ENCODE data around the gene ST6GALNAC4. TPM values are rescaled to one million over a fixed set of nuclear protein-coding genes. Genes with fewer than 3 reads are reported as not detected.
A peak's percentile ranks its signal among the peaks of the same experiment; 100 is the strongest.

Gene ST6GALNAC4
- total and polyA plus RNA-seq, 10 of the 15 experiments (the other 5 are each of a cell fraction or from before 2014, with no cell fraction given), result 4.2 to 63.2 (median 35.2) TPM

DNA sequence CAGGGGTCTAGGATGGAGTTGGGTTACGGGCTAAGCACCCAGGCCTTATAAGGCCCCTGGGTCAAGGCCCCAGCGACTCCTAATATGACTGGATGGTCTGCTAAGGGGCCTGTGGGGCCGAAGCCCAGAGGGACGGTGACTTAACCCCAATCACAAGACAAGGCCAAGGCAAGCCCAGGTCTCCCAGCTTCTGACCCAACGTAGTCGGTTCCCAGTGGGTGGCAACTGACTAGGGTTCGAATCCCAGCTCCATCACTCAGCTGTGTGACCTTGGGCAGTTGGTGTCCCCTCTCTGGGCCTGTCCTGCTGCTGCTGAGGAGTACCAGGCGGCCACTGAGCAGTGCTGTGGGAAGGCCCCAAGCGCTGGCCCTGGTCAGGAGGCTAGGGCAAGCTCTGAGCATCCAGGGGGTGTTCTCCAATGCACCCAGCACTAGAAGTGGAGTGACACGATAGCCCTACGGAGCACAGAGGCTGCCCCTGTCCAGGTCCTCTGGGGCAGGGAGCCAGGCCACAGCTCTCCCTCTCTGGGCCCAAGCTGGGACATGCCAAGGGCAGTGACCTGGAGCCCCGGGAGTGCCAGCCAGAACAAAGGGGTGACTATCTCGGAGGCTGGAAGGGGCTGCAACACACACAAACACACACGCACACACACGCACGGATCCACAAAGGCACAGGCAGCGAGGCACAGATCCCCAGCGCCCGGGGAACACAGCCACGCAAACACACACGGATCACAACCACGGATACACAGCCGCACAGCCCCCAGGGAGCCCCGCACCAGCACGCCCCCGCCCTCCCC is 39.9 kb downstream of the ST6GALNAC4 start:
- no peaks in the 10 kb centered on the region for H4K20me1 ChIP-seq (ENCODE audit: control insufficient read depth, insufficient read depth)
- peak overlapping the region; percentile 13; the same call in 1 of the 2 replicates for H3K4me2 ChIP-seq (ENCODE audit: control insufficient read depth, insufficient read depth)
- no peaks in the 10 kb centered on the region; a peak in 1 of 4 replicates for H3K27me3 ChIP-seq (replicated peaks in 1 of 2; ENCODE audit: control insufficient read depth in 2 of 2, insufficient read depth in 2 of 2, low read length in 1 of 2)
- FAIRE-seq, result no peak
- H3K79me2 ChIP-seq (ENCODE audit: control insufficient read depth, insufficient read depth, low read length), result no peaks in the 10 kb centered on the region
- ChIA-PET CTCF (interaction anchor here (1.9 kb wide), 1 partner anchor 7 kb away, joined by 7 read pairs; no protein-coding TSS in a partner anchor), SMC1A (ENCODE audit: uncharacterized antibody, unreplicated experiment) (no interaction called here), RAD21 (ENCODE audit: unreplicated experiment) (no interaction called here), POLR2A (no interaction called here)
- H3K9ac ChIP-seq (ENCODE audit: control insufficient read depth, insufficient read depth, low read length), result no peak overlapping the region
- no peak overlapping the region; the same call in 1 of the 2 replicates for H3K4me3 ChIP-seq
- TF ChIP-seq ZSCAN29 (IDR thresholded peaks at IDR 0.05), result no peak
- TF ChIP-seq, protein P1, sequence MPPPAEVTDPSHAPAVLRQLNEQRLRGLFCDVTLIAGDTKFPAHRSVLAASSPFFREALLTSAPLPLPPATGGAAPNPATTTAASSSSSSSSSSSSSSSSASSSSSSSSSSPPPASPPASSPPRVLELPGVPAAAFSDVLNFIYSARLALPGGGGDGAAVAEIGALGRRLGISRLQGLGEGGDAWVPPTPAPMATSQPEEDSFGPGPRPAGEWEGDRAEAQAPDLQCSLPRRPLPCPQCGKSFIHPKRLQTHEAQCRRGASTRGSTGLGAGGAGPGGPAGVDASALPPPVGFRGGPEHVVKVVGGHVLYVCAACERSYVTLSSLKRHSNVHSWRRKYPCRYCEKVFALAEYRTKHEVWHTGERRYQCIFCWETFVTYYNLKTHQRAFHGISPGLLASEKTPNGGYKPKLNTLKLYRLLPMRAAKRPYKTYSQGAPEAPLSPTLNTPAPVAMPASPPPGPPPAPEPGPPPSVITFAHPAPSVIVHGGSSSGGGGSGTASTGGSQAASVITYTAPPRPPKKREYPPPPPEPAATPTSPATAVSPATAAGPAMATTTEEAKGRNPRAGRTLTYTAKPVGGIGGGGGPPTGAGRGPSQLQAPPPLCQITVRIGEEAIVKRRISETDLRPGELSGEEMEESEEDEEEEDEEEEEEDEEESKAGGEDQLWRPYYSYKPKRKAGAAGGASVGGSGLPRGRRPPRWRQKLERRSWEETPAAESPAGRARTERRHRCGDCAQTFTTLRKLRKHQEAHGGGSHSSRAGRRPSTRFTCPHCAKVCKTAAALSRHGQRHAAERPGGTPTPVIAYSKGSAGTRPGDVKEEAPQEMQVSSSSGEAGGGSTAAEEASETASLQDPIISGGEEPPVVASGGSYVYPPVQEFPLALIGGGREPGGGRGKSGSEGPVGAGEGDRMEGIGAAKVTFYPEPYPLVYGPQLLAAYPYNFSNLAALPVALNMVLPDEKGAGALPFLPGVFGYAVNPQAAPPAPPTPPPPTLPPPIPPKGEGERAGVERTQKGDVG (CRISPR knock-in tag; IDR thresholded peaks at IDR 0.05), result no peak
- no peak for TF ChIP-seq DPF2 (IDR thresholded peaks at IDR 0.05)
- no peak for TF ChIP-seq ZNF622 (IDR thresholded peaks at IDR 0.05)
- TF ChIP-seq, protein P2, sequence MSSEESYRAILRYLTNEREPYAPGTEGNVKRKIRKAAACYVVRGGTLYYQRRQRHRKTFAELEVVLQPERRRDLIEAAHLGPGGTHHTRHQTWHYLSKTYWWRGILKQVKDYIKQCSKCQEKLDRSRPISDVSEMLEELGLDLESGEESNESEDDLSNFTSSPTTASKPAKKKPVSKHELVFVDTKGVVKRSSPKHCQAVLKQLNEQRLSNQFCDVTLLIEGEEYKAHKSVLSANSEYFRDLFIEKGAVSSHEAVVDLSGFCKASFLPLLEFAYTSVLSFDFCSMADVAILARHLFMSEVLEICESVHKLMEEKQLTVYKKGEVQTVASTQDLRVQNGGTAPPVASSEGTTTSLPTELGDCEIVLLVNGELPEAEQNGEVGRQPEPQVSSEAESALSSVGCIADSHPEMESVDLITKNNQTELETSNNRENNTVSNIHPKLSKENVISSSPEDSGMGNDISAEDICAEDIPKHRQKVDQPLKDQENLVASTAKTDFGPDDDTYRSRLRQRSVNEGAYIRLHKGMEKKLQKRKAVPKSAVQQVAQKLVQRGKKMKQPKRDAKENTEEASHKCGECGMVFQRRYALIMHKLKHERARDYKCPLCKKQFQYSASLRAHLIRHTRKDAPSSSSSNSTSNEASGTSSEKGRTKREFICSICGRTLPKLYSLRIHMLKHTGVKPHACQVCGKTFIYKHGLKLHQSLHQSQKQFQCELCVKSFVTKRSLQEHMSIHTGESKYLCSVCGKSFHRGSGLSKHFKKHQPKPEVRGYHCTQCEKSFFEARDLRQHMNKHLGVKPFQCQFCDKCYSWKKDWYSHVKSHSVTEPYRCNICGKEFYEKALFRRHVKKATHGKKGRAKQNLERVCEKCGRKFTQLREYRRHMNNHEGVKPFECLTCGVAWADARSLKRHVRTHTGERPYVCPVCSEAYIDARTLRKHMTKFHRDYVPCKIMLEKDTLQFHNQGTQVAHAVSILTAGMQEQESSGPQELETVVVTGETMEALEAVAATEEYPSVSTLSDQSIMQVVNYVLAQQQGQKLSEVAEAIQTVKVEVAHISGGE (CRISPR knock-in tag; IDR thresholded peaks at IDR 0.05), result no peak
- TF ChIP-seq RCOR1 (conservative IDR thresholded peaks at IDR 0.05; ENCODE audit: low read depth, low read length), result no peak
- TF ChIP-seq, protein P3, sequence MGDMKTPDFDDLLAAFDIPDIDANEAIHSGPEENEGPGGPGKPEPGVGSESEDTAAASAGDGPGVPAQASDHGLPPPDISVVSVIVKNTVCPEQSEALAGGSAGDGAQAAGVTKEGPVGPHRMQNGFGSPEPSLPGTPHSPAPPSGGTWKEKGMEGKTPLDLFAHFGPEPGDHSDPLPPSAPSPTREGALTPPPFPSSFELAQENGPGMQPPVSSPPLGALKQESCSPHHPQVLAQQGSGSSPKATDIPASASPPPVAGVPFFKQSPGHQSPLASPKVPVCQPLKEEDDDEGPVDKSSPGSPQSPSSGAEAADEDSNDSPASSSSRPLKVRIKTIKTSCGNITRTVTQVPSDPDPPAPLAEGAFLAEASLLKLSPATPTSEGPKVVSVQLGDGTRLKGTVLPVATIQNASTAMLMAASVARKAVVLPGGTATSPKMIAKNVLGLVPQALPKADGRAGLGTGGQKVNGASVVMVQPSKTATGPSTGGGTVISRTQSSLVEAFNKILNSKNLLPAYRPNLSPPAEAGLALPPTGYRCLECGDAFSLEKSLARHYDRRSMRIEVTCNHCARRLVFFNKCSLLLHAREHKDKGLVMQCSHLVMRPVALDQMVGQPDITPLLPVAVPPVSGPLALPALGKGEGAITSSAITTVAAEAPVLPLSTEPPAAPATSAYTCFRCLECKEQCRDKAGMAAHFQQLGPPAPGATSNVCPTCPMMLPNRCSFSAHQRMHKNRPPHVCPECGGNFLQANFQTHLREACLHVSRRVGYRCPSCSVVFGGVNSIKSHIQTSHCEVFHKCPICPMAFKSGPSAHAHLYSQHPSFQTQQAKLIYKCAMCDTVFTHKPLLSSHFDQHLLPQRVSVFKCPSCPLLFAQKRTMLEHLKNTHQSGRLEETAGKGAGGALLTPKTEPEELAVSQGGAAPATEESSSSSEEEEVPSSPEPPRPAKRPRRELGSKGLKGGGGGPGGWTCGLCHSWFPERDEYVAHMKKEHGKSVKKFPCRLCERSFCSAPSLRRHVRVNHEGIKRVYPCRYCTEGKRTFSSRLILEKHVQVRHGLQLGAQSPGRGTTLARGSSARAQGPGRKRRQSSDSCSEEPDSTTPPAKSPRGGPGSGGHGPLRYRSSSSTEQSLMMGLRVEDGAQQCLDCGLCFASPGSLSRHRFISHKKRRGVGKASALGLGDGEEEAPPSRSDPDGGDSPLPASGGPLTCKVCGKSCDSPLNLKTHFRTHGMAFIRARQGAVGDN (IDR thresholded peaks at IDR 0.05), result no peak
- no peak for TF ChIP-seq PML (IDR thresholded peaks at IDR 0.05; ENCODE audit: low read length)
- TF ChIP-seq CEBPB (IDR thresholded peaks at IDR 0.05; ENCODE audit: borderline replicate concordance in 1 of 2, low read depth in 2 of 2, low read length in 2 of 2), result no peak
- no peak for TF ChIP-seq IRF4 (IDR thresholded peaks at IDR 0.05; ENCODE audit: low read depth, low read length)
- H3K9me3 ChIP-seq (replicated peaks; ENCODE audit: control insufficient read depth, insufficient read depth, low read length), result no peaks in the 10 kb centered on the region
- no TSS peak for BruUV-seq (replicated peaks)
- no peak overlapping the region for H3K27ac ChIP-seq (ENCODE audit: control insufficient read depth, insufficient read depth)
- intact Hi-C loops (cut with micrococcal nuclease; ENCODE audit: unreplicated experiment) (no loop called here), in situ Hi-C loops (cut with MboI) (no loop called here)
- no peaks in the 10 kb centered on the region for H3K36me3 ChIP-seq (ENCODE audit: control insufficient read depth in 2 of 2, insufficient read depth in 2 of 2, low read length in 1 of 2)
- ATAC-seq, result no peak
- H2AFZ ChIP-seq (ENCODE audit: control insufficient read depth, low read depth, low read length), result no peak overlapping the region
- no peak for DNase-seq (ENCODE audit: low read depth, low spot score)
- WGBS (ENCODE audit: insufficient coverage, insufficient replicate concordance, low lambda C conversion rate, missing lambda C conversion rate), result 60% methylated on average over 19 of the region's 26 CpGs
- H3K4me1 ChIP-seq (ENCODE audit: control insufficient read depth, insufficient read depth, low read length), result peaks cover 5% of the 10 kb centered on the region; the same call in 1 of the 2 replicates
